Measurements from ENCODE around the gene ARID5B.

Gene ARID5B

DNA sequence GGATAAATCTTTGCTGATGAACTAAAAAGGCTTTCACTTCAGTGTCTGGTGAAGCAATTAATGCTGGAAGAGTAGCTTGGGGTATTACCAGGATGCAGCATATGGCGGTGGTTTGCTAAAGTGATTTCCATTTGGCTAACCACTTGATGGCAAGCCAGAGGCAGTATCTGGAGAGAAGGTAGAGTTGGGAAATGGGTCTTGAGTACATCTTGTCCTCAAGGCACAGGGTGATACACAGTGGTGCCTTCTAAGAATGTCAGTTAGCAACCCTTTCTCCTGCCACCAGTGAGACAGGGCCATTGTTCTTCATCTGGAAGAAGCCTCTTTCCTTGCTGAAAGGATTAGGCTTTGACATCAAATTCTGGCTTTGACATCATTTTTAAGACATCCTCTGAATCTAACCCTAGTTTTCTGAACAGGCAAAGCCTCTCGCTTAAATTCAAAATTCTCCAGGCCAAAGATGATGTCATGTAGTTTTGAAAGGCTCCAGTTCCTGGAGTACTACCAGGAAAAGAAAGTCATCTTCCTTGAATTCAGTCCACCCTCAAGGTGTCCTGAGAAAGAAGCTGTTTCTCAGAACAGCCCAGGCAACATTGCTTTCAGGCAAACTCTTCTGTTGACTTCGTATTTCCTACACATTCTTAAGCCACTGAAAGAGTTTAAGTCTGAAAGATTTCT is 162.4 kb downstream of the ARID5B start:
- FAIRE-seq (no peak), DNase-seq (ENCODE audit: insufficient read length, low spot score) (no peak)

DNA sequence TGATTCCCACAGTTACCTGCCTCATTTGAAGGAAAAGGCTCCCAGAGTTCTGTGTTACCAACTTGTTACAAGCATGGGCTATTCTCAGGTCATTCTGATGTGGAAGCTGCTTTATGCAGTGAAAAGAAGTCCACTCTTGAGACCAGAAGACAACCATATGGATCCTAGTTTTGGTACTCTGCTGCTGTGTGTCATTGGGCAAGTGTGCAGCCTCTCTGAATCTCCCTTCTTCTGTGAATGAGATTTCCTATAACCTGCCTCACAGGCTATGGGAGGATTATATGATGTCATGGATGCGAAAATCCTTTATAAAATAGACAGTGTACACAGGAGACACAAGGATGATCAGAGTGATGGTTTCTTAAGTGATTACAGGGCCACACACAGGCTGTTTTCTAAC is 166.1 kb downstream of the ARID5B start:
- DNase-seq (ENCODE audit: insufficient read length, low spot score) (no peak), FAIRE-seq (no peak)

DNA sequence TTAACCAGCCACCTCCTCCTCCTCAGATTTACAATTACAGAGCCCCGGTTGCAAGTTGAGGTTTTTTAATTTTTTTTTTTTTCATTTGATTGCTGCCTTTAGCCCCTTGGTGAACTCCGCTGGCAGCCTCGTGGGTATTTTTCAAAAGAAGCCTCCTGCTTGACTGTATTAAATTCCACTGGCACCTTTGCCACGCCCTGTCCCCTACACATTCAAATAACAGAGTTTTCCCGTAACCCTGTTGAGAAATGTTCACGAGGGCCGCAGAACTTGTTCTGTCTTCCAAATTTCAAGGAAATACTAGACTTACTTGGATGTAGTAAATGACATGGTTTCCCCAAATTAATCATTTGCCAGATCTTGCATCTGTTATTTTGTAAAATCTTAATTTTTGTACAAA is 167.0 kb downstream of the ARID5B start:
- FAIRE-seq (no peak), DNase-seq (ENCODE audit: insufficient read length, low spot score) (no peak)

DNA sequence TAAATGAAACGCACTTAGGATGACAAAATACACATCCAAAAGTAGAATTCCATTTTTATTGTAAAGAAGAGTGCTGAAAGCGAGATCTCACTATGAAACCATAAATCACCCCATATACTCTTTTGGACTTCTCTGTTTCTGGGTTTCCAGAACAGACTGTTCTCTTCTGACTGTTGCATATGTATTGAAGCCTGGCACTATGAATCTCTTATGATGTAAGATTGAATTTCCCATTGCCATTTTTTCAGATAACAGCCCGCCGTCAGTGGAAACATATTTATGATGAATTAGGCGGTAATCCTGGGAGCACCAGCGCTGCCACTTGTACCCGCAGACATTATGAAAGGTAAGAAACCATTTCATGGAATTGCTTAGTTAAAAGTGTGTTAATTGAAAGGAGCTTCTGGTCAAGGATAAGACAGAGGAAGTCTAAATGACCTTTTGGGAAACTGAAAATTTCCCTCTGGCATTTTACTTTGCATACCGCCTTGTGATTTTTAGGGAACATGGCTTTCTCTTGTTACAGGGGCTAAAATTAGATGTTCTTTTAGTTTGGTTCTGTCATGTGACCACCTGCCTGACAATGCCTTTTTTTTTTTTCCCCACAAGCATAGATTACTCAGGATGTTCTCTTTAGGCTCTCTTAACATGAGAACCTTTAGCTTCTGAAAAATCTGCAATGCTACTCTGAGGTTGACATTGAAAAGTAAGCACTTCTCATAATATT is 168.1 kb downstream of the ARID5B start:
- FAIRE-seq (no peak), DNase-seq (ENCODE audit: insufficient read length, low spot score) (no peak)

DNA sequence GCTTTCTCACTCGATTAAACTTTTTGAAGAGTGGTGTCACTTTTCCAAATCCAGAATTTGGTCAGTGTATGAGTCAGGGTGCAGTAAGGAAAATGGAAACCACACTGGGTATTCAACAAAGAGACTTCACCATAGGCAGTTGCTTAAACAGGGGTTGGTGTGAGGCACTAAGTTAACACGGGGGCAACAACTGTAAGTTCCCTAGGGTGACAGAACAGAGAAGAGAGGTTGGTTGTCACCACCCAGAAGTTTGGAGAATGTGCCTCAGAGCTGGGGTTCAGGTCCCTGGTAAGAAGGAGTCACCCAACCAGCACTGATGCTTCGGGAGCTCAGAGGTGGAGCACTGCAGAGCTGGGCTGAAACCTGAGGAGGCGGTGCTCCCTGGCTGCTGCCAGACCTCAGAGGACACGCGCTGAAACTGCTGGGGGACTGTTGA is 170.4 kb downstream of the ARID5B start:
- DNase-seq (ENCODE audit: insufficient read length, low spot score) (no peak), FAIRE-seq (no peak)

DNA sequence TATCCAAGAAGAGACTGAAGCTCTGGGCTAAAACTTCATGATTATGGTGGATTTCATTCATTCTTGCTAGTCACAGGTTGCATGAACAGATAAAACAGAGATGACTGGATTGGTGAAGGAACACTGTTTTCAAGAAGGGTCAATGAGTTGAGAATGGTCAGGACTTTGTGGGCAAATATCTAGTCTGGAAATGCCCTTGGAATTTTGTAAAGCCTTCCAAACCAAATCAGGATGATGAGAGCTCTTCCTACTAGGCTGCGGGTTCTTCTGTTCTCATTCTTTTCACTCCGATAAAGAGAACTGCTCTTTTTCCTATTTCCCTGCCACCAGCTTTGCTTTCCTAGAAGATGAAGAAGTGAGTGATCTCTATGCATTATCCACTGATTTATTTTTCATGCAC is 171.4 kb downstream of the ARID5B start:
- no peak for DNase-seq (ENCODE audit: insufficient read length, low spot score)
- no peak for FAIRE-seq

DNA sequence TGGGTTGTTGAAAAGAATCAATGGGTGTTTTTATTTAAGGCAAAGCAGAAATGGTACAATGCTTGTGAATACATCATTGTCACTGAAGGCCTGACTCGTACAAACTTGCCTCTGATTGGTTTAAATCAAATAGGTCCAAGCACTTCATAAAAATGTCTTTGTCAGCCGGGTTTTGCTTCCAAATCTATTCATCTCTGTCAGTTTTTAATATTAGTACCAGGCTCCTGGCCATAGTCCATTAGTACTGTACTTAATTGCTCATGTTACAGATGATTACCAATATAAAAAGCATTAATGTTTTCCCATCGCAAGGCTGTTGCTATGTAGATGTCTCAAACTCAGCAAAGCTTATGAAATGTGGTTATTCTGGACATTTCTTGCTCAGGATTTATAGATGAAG is 171.9 kb downstream of the ARID5B start:
- FAIRE-seq (no peak), DNase-seq (ENCODE audit: insufficient read length, low spot score) (no peak)

DNA sequence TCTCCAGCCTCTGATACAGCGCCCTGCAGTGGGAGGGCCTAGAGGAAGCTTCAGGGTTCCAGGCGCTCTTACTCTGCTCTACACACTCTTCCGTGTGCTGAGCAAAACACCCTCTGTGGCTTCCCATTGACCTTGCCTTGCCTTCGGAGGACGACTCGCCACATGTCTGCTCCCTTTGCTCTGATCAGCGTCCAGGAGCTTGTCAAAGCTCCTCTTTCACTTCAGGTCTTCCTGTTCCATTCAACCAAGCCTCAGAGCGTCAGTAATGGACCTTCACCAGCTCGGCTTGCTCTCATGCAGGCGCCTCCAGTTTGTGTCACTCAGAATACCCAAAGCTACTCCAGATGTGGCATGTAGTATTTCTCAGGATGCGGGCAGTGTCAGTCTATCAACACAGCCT is 173.9 kb downstream of the ARID5B start:
- DNase-seq (ENCODE audit: insufficient read length, low spot score) (no peak), FAIRE-seq (no peak)

DNA sequence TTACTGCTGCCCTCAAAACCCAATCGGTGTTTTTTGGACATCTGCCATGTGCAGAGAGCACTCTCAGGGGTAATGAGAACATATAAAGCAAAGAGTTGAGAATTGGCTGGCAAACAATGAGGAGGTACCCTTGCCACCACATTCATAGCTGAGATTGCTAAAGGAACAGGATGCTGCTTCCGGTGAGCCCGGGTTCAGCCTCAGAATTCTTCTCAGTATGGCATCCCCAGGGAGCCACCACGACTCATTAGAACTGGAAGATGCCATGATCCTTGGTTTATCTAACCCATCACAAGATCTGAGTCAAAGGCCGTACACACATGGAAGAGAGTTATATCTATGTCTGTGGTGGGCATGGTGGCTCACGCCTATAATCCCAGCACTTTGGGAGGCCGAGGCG is 174.4 kb downstream of the ARID5B start:
- DNase-seq (ENCODE audit: insufficient read length, low spot score), result no peak
- FAIRE-seq, result no peak

DNA sequence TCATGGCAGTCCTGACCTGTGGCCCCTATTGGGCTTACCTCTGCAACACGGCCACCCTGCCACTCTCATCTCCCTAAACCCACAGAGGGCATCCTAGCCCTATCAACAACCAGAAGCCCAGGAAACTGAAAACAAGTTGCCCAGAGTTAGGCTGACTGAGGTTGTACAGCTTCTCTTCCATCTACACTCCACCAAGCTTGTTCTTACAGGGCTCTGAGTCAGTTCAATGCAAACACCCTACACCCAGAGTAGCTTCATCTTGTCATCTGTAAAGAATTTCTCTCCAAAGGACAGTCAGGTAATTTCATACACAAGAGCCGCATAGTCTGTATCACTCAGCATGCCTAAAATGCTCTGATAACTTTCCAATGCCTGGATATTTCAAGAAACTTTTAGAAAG is 175.4 kb downstream of the ARID5B start:
- DNase-seq (ENCODE audit: insufficient read length, low spot score) (peak; percentile 64), FAIRE-seq (no peak)

DNA sequence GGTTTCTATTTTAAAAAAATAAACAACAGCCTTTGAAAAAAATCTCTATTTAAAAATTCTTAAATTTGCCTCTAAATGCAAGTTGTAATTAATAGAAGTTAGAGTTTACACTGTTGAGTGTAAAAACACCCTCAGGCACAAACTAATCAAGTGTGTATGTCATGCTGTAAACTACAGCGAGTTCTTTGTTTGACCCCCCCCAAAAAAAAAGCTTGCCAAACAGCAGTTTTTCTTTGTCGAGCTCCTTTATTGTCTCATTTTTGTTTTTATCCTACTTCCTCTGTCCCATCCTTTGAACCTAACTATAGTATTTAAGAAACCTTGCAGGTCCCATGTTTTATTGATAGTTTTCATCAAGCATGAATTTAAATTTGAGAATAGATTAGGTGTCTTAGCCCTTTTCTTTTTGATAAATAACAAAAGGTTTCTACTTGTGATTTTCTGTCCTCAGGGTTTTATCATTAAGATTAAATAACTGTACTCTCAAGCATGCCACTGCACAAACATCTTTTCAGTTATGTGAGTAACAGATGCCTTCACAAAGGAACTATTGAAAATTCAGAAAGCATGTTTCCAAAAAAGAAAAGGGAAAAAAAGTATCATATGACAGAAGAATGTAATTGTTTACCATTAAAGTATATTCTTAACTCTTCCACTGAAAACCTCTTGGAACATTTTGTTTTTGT is 176.0 kb downstream of the ARID5B start:
- FAIRE-seq, result no peak
- no peak for DNase-seq (ENCODE audit: insufficient read length, low spot score)

DNA sequence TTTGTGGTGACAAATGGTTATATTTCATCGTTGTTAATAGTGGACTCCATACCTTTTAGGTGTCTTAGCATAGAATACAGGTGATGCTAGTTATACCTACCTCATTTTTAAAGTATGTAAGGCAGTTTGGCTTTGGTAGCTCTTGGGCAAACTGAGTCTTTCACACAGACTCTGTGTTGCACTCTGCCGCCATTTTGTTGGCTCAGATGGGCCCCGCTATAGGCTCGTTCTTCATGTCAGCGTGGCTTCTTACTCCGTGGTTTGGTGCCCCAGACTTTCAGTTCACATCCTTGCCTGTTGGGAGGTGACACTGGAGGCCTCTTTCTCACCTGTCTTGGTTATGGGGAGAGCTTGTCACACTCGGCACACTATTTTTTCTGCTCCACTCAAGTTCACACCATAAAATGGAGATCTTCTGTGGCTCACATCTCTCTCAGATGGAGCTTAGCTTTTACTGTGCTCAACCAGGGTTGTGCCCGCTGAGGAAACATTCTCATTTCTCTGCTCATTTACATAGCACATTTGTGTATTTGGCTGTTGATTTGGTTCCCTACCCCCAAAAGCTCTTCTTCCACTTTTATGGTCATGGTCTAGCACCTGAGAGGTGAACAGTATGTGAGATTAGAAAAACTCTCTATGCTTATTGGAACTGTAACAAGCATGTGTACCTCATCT is 178.5 kb downstream of the ARID5B start:
- no peak for FAIRE-seq
- no peak for DNase-seq (ENCODE audit: insufficient read length, low spot score)

DNA sequence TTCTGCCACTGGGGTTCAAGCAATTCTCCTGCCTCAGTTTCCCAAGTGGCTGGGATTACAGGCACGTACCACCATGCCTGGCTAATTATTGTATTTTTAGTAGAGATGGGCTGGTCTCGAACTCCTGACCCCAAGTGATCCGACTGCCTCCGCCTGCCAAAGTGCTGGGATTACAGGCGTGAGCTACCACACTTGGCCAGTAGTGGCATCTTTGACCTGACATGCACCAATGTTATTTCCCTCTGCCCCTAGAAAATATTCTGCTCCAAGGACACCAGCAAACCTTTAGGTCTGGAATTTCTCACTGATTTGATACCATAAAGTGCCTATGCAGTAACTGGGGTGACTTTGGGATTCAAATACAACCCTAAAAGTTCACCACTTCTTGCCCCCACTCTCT is 179.4 kb downstream of the ARID5B start:
- DNase-seq (ENCODE audit: insufficient read length, low spot score) (no peak), FAIRE-seq (no peak)

DNA sequence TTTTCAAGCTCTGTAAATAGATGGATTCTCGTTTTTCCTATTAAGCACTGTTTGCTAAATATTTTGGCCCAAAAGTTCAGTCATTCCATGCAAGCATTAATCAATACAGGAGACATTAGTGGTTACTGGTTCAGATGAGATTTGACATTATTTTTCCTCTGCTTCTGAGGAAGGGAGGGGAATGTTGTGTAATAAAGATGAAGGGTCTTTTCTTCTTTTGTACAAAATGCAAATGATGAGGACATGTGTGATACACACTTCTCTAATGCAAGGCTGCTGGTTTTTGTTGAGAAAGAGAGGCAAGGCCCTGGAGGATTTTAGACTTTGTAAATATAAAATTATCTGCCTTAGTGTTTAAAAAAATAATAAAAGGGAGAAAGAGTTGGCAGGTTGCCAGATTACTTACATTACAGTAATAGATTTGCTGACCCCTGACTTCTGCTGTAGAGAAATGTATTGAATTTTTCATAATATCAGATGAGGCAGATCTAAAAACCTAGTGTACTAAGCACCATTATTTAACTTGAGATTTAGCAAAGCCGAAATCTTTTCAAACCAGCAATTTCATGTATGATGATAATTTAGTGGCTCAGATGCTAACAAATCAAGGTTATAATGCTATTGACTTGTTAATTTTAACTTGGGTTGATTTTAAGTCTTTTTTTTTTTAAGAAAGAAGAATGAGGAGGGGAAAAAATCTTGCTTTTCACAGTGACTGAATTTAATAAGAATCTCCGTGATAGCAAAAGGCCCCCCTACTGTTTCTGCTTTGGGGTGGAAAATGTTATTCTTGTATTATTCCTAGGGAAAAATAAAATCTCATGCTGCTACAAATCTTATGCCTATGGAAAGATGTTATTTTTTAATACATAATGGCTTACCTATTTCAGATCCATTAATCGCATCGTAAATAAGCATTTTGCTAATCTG is 180.1 kb downstream of the ARID5B start:
- no peak for FAIRE-seq
- no peak for DNase-seq (ENCODE audit: insufficient read length, low spot score)

DNA sequence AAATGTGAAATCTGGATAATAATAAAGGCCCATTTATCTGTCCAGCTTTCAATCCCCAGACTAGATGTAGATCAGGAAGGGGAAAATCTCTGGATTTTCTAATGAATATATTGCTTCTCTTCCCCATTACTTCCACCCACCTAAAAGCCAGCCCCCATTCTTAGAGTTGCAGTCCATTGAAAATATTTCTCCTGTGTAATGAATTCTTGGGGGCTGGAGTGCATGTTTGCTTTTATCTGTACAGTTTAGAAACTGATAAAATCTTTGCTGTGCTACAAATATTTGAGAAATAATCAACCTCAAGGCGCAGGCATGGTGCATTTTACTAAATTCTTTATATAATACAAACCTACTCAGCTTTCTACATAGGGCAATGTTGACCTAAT is 180.8 kb downstream of the ARID5B start:
- DNase-seq (ENCODE audit: insufficient read length, low spot score) (no peak), FAIRE-seq (no peak)

DNA sequence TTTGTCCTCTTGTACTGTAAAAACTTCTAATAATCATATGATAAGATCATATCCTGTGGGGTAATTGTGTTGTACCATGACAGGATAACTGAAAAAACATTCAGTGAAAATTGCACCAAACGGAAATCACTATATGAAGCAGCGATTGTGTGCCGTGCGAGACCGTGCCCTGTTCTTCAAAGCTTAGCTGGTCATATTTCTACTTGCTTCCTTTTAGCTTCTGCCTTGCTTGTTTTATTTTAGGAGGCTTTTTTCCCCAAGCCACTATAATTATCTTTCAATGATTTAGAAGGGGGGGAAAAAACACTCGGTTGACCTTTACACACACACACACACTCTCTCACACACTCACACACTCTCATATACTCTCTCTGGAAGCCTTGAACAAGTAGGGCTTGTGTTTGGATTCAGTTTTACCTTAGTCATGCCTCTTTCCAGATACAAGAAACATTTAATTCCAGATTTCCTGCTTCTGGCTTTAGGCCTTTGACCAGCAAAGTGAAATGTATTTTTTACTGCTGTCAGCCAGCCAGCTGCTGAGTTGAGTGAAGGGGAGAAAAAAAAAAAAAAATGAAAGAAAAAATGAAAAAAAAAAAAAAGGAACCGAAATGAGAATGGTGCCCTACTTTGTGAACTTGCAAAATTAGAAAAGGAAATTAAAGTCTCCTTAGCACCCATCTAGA is 181.4 kb downstream of the ARID5B start:
- no peak for FAIRE-seq

DNA sequence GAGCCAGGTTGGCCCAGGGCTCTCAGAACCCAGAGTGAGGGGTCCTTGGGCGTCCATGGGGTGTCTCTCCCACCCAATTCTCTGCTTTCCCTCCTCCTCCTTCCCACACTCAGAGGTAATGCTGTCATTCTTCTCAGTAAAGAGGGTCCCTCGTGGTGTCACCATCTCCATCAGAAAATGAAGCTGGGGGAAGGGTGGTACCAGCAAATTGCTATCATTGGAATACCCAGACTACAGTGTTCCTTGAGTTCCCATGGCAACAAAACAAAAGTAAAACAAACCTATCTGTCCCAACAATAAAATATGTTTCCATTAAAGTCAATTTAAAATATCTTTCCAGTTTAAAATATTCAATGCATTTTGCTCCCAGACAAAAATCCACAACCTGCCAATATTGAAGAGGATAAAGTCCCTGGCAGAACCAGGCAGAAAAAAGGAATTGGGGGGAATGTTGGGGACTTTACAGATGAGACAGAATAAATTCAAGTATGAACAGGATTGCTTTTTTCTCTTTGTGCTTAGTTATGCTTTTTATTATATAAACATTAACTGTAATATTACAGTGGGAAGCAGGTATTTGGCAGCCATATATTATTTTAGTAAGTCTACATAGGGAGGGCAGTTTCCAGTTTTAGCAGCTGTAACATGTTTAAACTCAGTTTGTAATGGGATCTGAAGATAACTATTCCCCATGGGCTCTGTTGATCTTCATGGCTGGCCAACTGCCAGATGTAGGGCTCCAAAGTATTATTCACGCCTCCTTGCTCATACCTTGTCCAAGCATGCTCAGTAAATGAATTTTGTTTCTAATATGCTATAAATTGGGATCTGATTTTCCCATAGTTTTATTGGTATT is 182.1 kb downstream of the ARID5B start:
- FAIRE-seq, result no peak
- no peak for DNase-seq (ENCODE audit: insufficient read length, low spot score)

More for the DNA sequence above, 181.4 kb downstream of the ARID5B start:
- DNase-seq (ENCODE audit: insufficient read length, low spot score), result no peak

DNA sequence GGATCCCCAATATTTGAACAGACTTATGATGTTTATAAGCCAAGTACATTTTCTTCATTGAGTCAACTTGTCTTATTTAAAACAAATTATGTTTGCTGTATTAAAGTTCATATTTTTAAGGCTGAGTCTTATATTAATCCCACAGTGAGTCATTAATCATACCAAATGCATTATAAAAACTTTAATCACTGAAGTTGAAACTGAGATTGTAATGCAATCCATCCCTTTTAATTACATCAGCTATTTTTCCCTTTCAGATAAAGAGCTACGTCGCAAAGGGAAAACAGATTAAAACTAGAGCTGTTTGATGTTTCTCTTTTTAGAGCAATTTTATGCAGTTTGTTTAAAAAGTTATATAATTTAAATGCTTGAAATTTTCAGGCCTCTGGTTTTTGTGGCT is 183.0 kb downstream of the ARID5B start:
- DNase-seq (ENCODE audit: insufficient read length, low spot score), result no peak

DNA sequence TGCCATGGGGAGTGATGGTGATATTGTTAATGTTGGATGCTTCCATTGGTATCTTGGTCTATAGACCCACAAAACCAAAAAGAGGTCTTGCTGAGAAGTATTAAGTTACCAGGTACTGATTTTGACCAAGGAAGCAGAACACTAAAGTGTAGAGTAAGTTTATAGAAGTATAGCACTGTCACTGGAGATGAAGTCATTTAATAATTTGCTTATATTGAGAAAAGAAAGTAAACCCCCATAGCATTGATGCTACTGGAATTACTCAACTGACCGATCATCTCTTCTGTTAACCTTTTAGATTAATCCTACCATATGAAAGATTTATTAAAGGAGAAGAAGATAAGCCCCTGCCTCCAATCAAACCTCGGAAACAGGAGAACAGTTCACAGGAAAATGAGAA is 183.9 kb downstream of the ARID5B start:
- FAIRE-seq (no peak), DNase-seq (ENCODE audit: insufficient read length, low spot score) (no peak)

More for the DNA sequence above, 183.0 kb downstream of the ARID5B start:
- FAIRE-seq, result no peak

Data from HTR-8/SVneo (cell line).